Right hindlimb (tissue), 1 donor: ENCODE results near the gene IL10RB.
A peak's percentile ranks its signal among the peaks of the same experiment; 100 is the strongest.
"Not testable (repeated sequence)": the region's sequence is repeated elsewhere in the genome, so short reads cannot be mapped to it uniquely, and the experiment has no call there.

Source experiments
- DNase-seq: peaks from one replicate; pipeline ENCODE4 v3.0.0-alpha.2; 2018

IL10RB gene

GRCh38 chr21:33266050-33266788 is at the start of gene IL10RB:
IL10RB (plus strand) TSS chr21:33266367; CDS start chr21:33266466, 99 bp downstream.
- DNase-seq, result peak; percentile 87

DNA sequence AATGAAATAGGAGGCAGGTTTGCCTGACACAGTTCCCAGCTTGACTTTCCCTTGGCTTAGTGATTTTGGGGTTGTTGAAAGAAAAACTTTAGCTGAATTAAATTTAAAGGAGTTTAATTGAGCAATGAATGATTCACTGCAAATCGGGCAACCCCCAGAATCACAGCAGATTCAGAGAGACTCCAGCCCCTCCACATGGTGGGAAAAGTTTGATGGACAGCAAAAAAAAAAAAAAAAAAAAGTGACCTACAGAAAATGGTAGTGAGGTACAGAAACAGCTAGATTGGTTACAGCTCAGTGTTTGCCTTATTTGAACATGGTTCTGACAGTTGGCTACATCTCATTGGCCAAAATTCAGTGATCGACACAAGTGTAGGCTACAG is 49.0 kb upstream of the IL10RB start:
- no peak for DNase-seq

GRCh38 chr21:33219300-33219699 is 46.9 kb upstream of the IL10RB start:
- DNase-seq, result no peak

GRCh38 chr21:33219954-33220353 is 46.2 kb upstream of the IL10RB start:
- no peak for DNase-seq

DNA sequence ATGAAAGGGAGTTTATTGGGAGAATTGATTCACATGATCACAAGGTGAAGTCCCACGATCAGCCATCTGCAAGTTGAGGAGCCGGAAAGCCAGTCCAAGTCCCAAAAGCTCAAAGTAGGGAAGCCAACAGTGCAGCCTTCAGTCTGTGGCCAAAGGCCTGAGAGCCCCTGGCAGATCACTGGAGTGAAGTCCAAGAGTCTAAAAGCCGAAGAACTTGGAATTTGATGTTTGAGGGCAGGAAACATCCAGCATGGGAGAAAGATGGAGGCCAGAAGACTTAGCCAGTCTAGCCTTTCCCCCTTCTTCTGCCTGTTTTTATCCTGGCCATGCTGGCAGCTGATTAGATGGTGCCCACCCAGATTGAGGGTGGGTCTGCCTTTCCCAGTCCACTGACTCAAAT is 40.8 kb upstream of the IL10RB start:
- DNase-seq, result not testable (repeated sequence)

- DNase-seq, result no peak
Observed at GRCh38 chr21:33228455-33228854, 37.7 kb upstream of the IL10RB start.

DNA sequence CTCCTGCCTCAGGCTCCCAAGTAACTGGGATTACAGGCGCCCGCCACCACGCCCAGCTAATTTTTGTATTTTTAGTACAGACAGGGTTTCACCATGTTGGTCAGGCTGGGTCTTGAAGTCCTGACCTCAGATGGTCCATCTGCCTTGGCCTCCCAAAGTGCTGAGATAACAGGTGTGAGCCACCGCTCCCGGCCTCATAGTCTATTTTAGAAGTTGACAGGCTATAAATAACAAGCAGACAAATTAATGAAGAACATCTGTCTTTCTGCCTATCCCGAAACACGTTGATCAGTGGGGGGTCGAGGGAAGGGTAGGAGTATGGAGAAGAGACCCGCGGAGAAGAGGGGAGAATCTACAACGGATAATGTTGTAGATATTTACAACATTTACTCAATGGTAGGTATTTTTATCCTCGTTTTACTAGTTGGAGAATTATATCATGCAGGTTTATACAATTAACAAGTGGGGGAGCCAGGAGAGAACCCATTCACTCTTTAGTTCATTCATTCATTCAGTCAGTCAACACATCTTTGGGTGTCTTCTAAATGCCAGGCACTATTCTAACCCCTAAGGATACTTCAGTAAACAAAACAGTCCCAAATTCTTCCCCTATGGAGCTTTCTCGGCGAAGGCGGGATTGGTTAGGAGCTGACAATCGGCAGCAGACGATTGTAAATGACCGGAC is 36.9 kb upstream of the IL10RB start:
- no peak for DNase-seq

DNA sequence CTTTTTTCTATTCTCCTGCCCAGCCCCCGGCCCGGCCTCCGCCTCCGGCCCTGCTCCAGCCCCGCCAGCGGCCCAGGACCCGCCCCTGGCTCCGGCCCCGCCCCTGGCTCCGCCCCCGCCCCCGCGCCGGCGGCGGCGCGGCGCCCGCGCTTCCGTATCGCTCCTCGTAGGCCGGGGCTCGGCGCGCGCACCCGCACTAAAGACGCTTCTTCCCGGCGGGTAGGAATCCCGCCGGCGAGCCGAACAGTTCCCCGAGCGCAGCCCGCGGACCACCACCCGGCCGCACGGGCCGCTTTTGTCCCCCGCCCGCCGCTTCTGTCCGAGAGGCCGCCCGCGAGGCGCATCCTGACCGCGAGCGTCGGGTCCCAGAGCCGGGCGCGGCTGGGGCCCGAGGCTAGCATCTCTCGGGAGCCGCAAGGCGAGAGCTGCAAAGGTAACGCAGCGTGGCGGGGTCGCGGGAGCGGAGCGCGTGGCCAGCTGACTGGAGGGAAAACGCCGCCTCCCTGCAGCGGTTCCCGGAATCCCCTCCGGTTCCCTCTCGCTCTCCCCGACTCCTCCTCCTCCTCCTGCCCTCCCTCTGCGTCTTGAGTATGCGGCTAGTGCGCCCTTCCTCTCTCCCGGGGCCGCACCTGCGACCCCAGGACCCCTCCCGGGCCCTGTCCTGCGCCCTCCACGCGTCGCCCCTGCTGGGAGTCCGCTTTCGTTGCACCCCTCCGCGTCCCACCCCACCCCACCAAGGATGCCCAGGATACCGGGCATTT is 36.2 kb upstream of the IL10RB start, which contains the start of gene IFNAR2:
TSS of gene IFNAR2 (plus strand) at position 155 of the 761 bp plus-strand sequence. CDS start 11,985 bp downstream, outside the sequence.
- DNase-seq, result peak; percentile 87

- DNase-seq, result no peak
Observed at GRCh38 chr21:33230545-33231324, 35.4 kb upstream of the IL10RB start.

- no peak for DNase-seq
Observed at GRCh38 chr21:33231526-33231925, 34.6 kb upstream of the IL10RB start.

DNA sequence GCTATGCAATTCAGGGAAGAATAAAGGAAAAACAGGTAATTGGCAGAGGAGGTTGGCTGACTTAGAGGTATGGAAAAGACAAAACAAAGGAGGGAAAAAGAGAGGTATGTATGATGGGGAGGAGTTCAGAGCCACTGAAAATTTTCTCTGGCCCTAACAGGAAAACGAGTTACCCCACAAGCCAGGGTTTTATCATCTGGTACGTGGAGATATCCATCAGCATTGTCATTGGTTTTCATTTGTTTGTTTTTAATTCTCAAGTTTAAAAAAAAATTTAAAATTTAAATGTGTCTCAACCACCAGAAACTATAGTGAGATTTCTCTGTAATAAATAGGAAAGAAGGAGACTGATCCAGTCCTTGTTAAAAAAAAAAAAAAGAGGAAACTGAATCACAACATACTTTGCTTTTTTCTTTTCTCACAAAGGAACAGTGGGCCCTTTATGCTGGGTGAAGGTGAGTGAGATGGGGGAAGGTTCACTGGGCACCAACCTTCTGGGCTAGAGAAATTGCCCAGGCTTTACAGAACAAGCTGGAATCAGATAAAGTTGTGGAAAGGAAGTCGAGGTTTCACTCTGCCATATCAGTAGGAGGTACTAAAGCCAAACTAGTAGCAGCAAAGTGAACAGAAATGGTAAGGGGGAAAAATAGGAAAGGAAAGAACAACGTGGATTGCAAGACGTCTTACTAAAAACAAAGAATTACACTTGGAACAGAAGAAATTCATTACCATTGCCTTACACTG is 33.7 kb upstream of the IL10RB start:
- DNase-seq, result no peak

DNA sequence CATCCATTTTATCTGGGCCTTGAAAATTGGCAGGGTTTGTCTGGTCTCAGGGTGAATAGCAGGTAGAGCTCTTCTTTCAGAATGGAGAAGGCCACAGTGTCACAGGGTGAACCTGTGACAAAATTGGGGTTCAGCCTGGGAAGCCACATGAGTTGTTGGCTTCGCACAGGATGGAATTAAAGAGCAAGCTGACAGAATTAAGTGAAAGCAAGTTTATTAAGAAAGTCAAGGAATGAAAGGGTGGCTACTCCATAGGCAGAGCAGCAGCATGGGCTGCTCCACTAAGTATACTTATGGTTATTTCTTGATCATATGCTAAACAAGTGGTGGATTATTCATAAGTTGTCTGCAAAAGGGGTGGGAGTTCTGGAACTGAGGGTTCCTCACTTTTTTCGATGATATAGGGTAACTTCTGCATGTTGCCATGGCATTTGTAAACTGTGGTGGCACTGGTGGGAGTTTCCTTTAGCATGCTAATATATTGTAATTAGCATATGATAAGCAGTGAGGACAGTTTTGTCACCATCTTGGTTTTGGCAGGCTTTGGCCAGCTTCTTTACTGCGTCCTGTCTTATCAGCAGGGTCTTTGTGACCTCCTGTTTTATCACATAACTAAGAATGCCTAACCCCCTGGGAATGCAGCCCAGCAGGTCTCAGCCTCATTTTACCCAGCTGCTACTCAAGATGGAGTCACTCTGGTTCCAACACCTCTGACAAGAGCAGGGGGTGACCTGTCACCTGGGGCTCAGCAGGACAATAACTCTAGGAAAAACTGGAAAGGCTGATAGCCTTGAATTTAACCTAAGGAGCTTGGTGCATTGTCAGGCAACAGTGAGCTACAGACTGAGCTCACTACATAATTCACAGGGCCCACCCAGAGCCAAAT is 31.3 kb upstream of the IL10RB start:
- DNase-seq, result no peak

GRCh38 chr21:33236013-33236686 is 30.0 kb upstream of the IL10RB start:
- DNase-seq, result no peak

DNA sequence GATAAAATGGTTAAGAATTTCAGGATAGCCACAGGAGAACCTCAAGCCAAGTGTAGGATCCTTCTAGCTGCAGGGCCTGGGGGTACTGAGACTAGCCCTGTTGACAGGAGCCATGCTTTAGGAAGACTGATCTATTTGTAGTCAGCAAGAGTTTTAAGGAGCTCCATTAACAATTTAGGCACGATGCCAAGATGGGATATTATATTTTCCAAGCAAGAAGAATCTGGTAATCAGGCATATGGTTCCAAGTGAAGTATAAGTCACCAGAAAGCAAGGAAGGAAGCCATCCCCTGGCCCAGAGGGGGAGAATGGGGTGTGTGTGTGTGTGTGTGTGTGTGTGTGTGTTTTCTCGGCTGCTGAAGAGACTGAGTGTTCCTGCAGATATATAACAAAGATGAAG is 29.4 kb upstream of the IL10RB start:
- no peak for DNase-seq

- no peak for DNase-seq
Observed at GRCh38 chr21:33237486-33237885, 28.7 kb upstream of the IL10RB start.

- DNase-seq, result no peak
Observed at GRCh38 chr21:33238146-33238545, 28.0 kb upstream of the IL10RB start.

DNA sequence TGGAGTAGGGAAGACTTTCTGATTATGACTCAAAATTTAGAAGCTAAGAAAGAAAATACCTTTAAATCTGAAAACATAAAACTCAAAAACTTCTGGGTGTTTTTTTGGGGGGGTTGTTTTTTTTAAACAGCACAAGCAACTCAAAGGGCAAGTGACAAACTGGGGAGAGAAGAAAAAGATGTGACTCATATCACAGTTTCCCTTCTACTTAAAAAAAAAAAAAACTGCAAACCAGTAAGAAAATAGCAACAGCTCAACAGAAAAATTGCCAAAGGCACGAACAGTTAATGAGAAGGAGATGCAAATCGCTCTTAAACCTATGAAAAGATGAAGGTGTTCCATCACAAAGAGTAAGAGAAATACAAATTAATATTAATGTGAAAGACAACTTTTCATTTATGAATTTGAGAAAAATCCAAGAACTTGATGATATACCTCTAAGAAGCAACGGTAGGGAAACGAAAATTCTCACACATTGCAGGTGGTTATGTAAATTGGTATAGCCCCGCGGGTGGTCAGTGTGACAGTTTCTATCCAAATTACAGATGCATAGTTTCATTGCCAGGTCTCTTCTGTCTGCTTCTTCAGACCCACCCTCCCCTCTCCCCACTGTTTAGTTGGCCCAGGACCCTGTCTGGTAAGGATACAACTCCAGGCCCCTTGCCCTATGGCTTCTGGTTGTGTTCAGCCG is 27.5 kb upstream of the IL10RB start:
- DNase-seq, result no peak

GRCh38 chr21:33239559-33240127 is 26.5 kb upstream of the IL10RB start:
- not testable (repeated sequence) for DNase-seq

- DNase-seq, result no peak
Observed at GRCh38 chr21:33240404-33240803, 25.8 kb upstream of the IL10RB start.
